HEK293 (cell line): Measurements from ENCODE around the gene CELSR1.
"Not testable (repeated sequence)": the region's sequence is repeated elsewhere in the genome, so short reads cannot be mapped to it uniquely, and the experiment has no call there.

Experiments
- CTCF ChIA-PET: fragments of 350-600 bp; formaldehyde crosslinking; extraction: SDS; loops from one replicate; lab custom pipeline; 2021; ENCODE audit warnings: antibody characterized with exemption; lab: Yijun Ruan, JAX
- POLR2A ChIA-PET: fragments of 300-600 bp; formaldehyde crosslinking; extraction: SDS; loops from one replicate; lab custom pipeline; 2020; ENCODE audit warnings: antibody characterized with exemption, inconsistent platforms; lab: Yijun Ruan, JAX
- H3K27ac ChIP-seq: fragments of 200-500 bp; sonication (Bioruptor generic); 2 replicates; pipeline ENCODE4 v1.5.1; 2014; ENCODE audit warnings: low read depth, low read length, control low read depth, inconsistent platforms; ENCODE audit errors: extremely low read depth
- H3K36me3 ChIP-seq, 2 experiments: fragments of 200-500 bp in 1 of 2; sonication (Bioruptor generic) in 1 of 2; 1 replicate in 1 of 2; 2 replicates in 1 of 2; pipeline ENCODE4 v1.5.1; 2014 to 2017; ENCODE audit warnings: inconsistent platforms in 2 of 2, low read length in 2 of 2; ENCODE audit not compliant: control insufficient read depth in 2 of 2, insufficient read depth in 1 of 2
- H3K4me1 ChIP-seq: fragments of 200-500 bp; sonication (Bioruptor generic); 2 replicates; pipeline ENCODE4 v1.5.1; 2014; ENCODE audit warnings: mild to moderate bottlenecking, low read length, inconsistent platforms; ENCODE audit not compliant: control insufficient read depth, insufficient read depth
- H3K4me3 ChIP-seq: 2 replicates; pipeline ENCODE4 v1.5.1; 2011; ENCODE audit warnings: low read depth, mild to moderate bottlenecking, control low read depth, low read length, moderate library complexity
- H3K9me3 ChIP-seq: fragments of 200-500 bp; sonication (Bioruptor generic); 2 replicates; pipeline ENCODE4 v1.5.1; 2014; ENCODE audit warnings: low read depth, low read length, inconsistent platforms; ENCODE audit not compliant: control insufficient read depth, insufficient read depth
- EGR2 ChIP-seq: fragments of 450-650 bp; formaldehyde crosslinking; IDR thresholded peaks from 2 replicates; pipeline ENCODE4 v1.5.1; 2016; ENCODE audit warnings: low read depth, missing biosample characterization, missing genetic modification characterization
- GLI2 ChIP-seq: fragments of 450-650 bp; formaldehyde crosslinking; IDR thresholded peaks from 2 replicates; pipeline ENCODE4; 2017; ENCODE audit warnings: missing biosample characterization, missing genetic modification characterization, low read depth, borderline replicate concordance
- PATZ1 ChIP-seq: fragments of 450-650 bp; formaldehyde crosslinking; IDR thresholded peaks from 2 replicates; pipeline ENCODE4 v1.5.1; 2016; ENCODE audit warnings: missing biosample characterization, missing genetic modification characterization
- ZFHX2 ChIP-seq: fragments of 450-650 bp; formaldehyde crosslinking; conservative IDR thresholded peaks from 2 replicates; pipeline ENCODE4 v1.5.1; 2016; ENCODE audit warnings: missing biosample characterization, missing genetic modification characterization
- ZFP3 ChIP-seq: fragments of 450-650 bp; formaldehyde crosslinking; IDR thresholded peaks from 2 replicates; pipeline ENCODE4 v1.5.1; 2016; ENCODE audit warnings: low read depth, missing biosample characterization, missing genetic modification characterization
- ZFP41 ChIP-seq: fragments of 450-650 bp; formaldehyde crosslinking; IDR thresholded peaks from 2 replicates; pipeline ENCODE4 v1.5.1; 2016; ENCODE audit warnings: missing biosample characterization, missing genetic modification characterization, borderline replicate concordance
- ZNF202 ChIP-seq: fragments of 450-650 bp; formaldehyde crosslinking; IDR thresholded peaks from 2 replicates; pipeline ENCODE4 v1.5.1; 2016; ENCODE audit warnings: missing biosample characterization, missing genetic modification characterization, borderline replicate concordance
- ZNF423 ChIP-seq: fragments of 450-650 bp; formaldehyde crosslinking; IDR thresholded peaks from 2 replicates; pipeline ENCODE4 v1.5.1; 2016; ENCODE audit warnings: missing biosample characterization, missing genetic modification characterization
- ZNF426 ChIP-seq: fragments of 450-650 bp; formaldehyde crosslinking; IDR thresholded peaks from 2 replicates; pipeline ENCODE4 v1.5.1; 2017; ENCODE audit warnings: missing biosample characterization, missing genetic modification characterization, mild to moderate bottlenecking, inconsistent platforms, moderate library complexity
- ZNF518A ChIP-seq: fragments of 450-650 bp; formaldehyde crosslinking; conservative IDR thresholded peaks from 2 replicates; pipeline ENCODE4 v1.5.1; 2016; ENCODE audit warnings: low read depth, missing biosample characterization, missing genetic modification characterization
- ZNF530 ChIP-seq: fragments of 450-650 bp; formaldehyde crosslinking; IDR thresholded peaks from 2 replicates; pipeline ENCODE4 v1.5.1; 2016; ENCODE audit warnings: low read depth, missing biosample characterization, missing genetic modification characterization
- ZNF610 ChIP-seq: fragments of 450-650 bp; formaldehyde crosslinking; IDR thresholded peaks from 2 replicates; pipeline ENCODE4 v1.5.1; 2016; ENCODE audit warnings: missing biosample characterization, missing genetic modification characterization, borderline replicate concordance

The CELSR1 gene

DNA sequence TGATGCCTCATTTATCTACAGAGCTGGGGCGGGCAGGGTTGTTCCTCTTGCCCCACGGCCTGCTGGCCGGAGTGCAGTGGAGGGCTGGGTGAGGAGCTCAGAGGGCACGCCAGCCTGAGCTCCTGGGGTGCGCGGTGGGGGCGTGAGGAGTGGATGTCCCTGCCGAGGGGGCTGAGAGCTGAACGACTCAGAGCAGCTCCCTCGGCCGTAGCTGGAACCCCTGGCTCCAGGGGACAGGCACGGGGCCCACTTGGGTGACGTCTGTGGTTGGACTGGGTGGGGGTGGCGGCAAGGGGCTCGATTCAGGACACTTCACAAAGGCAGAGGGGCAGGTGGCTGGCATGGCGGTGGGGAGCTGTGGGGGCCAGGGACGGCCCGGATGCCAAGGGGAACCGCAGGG lies 139.5 kb downstream of the CELSR1 start:
- ChIA-PET POLR2A (no interaction called here), CTCF (interaction anchor here (1.2 kb wide), 1 partner anchor 30 kb away, joined by 4 read pairs; no protein-coding TSS in a partner anchor)
- H3K9me3 ChIP-seq = no peaks in the 10 kb centered on the region
- H3K27ac ChIP-seq = no peak overlapping the region
- no peak for TF ChIP-seq ZNF426 (tag by site-specific recombination)
- no peak for TF ChIP-seq ZNF518A (tag by site-specific recombination)
- no peak for TF ChIP-seq ZNF530 (tag by site-specific recombination)
- TF ChIP-seq GLI2 (tag by site-specific recombination) = no peak
- no peak for TF ChIP-seq ZNF202 (tag by site-specific recombination)
- H3K4me1 ChIP-seq = no peaks in the 10 kb centered on the region
- H3K4me3 ChIP-seq = no peak overlapping the region
- peaks cover 0 to 28% of the 10 kb centered on the region in 2 experiments; a peak in 2 of 3 replicates for H3K36me3 ChIP-seq

GRCh38 chr22:46397514-46397913 lies 139.9 kb downstream of the CELSR1 start:
- no peak overlapping the region for H3K4me3 ChIP-seq
- ChIA-PET CTCF (interaction anchor here (0.7 kb wide), 1 partner anchor 57 kb away, joined by 4 read pairs; no protein-coding TSS in a partner anchor), POLR2A (no interaction called here)
- TF ChIP-seq PATZ1 (tag by site-specific recombination) (no peak), ZFP41 (no peak), ZNF610 (tag by site-specific recombination) (no peak), ZFP3 (tag by site-specific recombination) (no peak), ZNF423 (no peak)
- peaks cover 0 to 30% of the 10 kb centered on the region in 2 experiments; a peak in 2 of 3 replicates for H3K36me3 ChIP-seq
- no peak overlapping the region for H3K27ac ChIP-seq
- H3K9me3 ChIP-seq = no peaks in the 10 kb centered on the region
- H3K4me1 ChIP-seq = no peaks in the 10 kb centered on the region

DNA sequence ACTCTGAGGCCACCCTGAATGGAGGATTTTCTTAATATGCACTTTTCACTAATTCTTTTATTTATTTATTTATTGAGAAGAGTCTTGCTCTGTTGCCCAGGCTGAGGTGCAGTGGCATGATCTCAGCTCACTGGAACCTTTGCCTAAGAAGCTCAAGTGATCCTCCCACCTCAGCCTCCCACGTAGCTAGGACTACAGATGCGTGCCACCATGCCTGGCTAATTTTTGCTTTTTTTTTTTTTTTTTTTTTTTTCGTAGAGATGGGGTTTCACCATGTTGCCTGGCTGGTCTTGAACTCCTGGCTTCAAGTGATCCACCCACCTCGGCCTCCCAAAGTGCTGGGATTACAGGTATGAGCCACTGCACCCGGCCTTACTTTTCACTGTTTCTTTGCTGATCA lies 140.4 kb downstream of the CELSR1 start:
- H3K4me3 ChIP-seq, H3K27ac ChIP-seq, H3K9me3 ChIP-seq, H3K4me1 ChIP-seq, POLR2A ChIA-PET: not testable (repeated sequence)
- CTCF ChIA-PET = interaction anchor here (0.7 kb wide), 1 partner anchor 58 kb away, joined by 4 read pairs; no protein-coding TSS in a partner anchor
- H3K36me3 ChIP-seq = peaks cover 0 to 30% of the 10 kb centered on the region in 2 experiments; a peak in 2 of 3 replicates
- TF ChIP-seq EGR2 (tag by site-specific recombination) (peak; percentile 50), ZFHX2 (peak; percentile 63)
